GM21528 (cell line): ENCODE results near the gene LRP8.

Experiments
- ATAC-seq: cut with Tn5 transposase; IDR thresholded peaks from one replicate; pipeline ENCODE4 v1.9.1; 2021; ENCODE audit warnings: mild to moderate bottlenecking, moderate library complexity; ENCODE audit not compliant: unreplicated experiment, low FRiP score

Gene LRP8

GRCh38 chr1:53324728-53325297 is 3.1 kb downstream of the LRP8 start:
- no peak for ATAC-seq

DNA sequence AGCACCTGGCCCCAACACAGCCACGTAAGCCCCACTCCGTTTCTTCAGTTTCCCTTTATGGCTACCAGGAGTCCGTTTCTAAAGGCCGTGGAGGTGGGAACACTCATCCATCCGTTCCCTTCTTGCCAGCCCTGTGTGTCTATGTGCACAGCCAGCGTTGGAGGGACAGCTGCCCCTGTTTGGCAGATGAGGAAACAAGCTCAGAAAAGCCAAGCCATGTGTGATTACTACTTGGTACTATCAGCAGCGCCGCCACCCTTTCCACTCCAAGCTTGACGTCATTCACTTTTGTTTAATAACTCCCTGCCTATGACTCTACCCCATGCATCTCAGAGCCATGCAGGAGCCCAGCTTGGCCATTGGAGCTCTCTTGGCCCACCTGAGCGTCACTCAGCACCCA is 3.5 kb downstream of the LRP8 start:
- no peak for ATAC-seq

- ATAC-seq = no peak
Observed at GRCh38 chr1:53323316-53323715, 4.6 kb downstream of the LRP8 start.

- ATAC-seq = no peak
Observed at GRCh38 chr1:53321776-53322602, 5.9 kb downstream of the LRP8 start.

DNA sequence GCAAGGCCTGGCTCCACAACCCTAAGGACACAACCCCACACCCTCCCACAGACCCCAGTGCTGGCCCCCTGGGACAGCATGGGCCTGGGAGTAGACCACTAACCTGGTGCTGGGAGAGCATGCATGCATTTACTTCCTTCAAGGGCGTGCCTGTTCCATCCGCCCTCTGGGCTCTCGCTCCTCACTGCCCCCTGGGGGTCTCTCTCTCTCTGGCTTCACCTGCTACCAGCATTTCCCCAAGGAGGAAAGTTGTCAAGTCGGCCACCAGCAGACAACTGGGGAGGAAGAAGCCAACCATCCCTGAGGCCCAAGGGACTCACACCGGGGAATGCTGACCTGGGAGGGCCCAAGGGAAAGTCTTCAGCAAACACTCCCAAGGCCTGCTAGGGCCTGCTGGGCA is 6.5 kb downstream of the LRP8 start:
- ATAC-seq = no peak

DNA sequence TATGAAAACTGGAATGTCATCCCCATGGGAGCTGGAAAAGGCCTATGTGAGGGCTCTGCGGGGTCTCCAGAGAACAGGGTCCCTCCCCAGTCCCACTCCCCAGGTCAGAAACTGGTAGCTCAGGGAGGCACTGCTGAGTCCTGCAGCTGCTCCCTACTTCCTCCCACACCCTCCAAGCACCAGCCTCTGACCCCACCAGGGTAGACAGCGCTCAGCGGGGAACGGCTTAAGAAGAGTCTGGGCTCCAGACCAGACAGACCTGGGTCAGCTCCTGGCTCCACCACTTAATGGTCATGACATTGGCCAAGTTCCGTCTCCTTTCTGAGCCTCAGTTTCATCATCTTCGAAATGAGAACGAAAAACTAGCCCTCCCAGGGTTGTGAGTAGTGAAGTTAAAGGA is 7.2 kb downstream of the LRP8 start:
- ATAC-seq = no peak

GRCh38 chr1:53319296-53320101 is 8.4 kb downstream of the LRP8 start:
- ATAC-seq = no peak

GRCh38 chr1:53317646-53318539 is 10.0 kb downstream of the LRP8 start:
- ATAC-seq = no peak

DNA sequence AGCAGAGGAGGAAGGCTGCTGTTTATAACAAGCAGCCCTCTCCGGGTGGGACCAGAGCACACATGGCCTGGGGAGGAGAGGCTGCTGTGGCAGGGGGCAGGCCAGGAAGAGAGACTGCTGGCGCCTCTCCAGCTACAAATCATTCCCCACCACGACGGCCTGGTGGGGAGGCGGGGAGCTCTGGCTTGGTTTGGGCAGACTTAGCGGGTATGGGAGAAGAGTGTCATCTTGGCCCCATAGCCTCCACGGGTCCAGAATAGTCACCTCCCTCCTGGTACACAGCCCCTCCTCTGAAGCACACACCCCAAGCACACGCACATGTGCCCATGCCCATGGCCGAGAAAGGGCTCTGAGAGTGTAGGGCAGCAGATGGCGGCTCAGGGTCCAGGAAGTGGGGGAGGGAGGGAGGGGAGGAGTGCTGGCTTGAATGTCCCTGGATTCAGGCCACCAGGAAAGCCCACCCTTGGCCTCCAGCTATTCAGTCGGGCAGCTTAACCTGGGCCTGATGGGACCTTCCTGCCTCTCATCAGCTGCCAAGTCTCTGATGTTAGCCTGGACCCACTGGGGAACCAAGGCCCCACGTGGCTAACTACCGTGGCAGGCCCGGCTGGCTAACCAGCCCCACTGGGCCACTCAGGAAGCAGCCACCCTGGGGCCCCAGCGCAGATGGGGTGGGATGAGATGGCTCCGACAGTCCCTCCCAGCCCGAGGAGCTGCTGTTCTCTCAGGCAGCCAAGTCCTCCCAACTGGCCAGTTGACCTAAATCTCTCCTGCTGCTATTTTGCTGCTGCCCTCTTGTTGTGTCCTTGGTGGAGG is 10.9 kb downstream of the LRP8 start:
- no peak for ATAC-seq

DNA sequence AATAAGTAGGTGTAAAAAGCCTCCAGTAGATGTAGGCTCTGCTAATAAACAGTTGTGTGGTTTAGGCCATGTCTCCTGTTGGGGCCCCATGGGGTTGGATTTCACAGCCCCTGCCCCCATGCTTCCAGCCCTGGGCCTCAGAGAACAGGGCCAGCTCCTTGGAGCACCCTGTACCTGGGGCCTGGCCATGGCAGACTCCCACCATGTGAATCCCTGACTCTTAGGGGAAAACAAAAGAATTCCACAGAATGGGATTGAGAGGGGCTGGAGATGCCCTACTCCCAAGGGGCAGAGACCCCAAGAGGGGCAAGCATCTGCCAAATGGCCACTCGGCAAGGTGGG is 11.5 kb downstream of the LRP8 start:
- no peak for ATAC-seq

DNA sequence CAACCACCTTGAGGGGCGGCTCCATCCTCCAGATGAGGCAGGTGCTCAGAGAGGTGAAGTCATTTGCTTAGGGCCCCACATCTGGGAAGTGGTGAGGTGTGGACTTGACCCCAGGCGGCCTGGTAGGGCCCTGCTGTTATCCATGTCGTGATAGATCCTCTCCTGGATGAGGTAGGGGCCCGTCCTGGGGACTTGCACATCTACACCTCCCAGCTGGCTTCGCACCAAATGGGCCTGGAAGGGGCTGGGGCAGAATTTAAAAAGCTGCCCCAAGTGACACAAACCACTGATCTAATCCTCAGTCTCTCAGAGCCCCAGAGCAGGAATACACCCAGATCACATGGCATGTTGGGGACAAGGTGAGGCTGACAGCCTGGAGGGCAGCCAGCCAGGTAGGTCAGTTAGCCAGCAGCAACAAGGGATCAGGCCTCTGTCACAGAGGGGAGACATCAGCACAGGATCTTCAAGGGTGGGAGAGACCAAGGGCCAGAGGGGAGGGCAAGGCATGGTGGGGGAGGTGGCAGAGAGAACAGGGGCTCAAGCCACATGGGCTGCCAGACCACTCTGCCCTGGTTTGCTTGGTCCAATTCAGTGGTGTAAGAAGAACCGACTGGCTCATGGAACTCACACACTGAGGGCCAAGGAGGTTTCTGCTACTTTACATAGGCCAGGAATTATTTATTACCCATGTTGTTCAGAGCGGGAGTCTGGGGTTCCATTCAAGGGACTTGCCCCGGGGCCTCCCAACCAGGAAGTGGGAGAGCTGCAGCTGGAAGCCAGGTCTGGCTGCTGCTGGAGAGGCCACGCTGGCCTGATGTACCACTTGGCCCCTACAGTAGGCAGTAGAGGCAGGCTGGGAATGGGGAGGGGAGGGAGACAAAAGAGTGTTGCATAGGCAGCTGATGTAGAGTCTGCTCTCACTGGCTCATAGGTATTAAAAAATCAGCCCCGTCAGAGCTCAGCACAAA is 12.1 kb downstream of the LRP8 start:
- ATAC-seq = no peak

- ATAC-seq = no peak
Observed at GRCh38 chr1:53315046-53315445, 12.8 kb downstream of the LRP8 start.

GRCh38 chr1:53314606-53315005 is 13.3 kb downstream of the LRP8 start:
- no peak for ATAC-seq

- ATAC-seq = no peak
Observed at GRCh38 chr1:53314096-53314495, 13.8 kb downstream of the LRP8 start.

GRCh38 chr1:53313556-53313955 is 14.3 kb downstream of the LRP8 start:
- ATAC-seq = no peak

GRCh38 chr1:53311702-53312305 is 16.1 kb downstream of the LRP8 start:
- no peak for ATAC-seq

DNA sequence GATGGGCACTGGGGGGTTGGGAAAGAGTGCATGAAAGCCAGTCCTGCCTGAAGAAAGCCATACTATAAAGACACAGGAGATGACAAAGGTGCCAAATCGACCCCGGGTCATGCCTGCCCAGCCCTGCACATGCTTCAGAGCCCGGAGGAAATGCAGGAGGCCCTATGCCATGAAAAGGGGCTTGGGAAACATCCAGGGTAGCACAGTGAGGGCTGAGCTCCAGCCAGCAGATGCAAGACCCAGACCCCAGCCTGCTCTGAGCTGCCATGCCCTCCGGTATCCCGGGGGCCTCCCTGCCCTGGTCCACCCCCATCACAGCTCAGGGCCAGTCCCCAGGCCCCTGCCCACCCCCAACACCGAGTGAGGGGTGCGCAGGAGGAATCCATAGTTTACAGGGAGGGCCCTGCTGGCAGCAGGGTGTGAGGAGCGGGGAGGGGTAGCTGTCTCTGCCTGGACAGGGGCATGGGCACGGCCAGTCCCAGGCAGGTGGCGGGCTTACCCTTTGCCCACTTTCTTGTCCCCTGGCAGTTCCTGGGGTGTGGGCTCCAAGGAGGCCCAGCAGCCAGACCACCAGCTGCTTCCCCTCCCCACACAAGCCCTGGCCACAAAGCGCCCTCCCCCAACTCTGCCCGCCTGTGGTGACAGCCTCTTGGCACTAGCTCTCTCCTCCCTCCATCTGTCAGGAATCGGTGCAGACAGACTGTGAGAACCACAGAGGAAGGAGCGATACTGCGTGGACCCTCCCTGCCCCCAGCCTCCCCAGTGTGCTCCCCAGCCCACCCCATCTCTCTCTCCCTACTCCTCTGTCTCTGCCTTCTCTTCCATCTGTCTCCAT is 16.8 kb downstream of the LRP8 start:
- ATAC-seq = no peak
